Neural progenitor cell (in vitro differentiated cells): ENCODE measurements around the gene MAN2C1. TPM values are rescaled to one million over a fixed set of nuclear protein-coding genes. Genes with fewer than 3 reads are reported as not detected.
"Not testable (repeated sequence)": the region's sequence is repeated elsewhere in the genome, so short reads cannot be mapped to it uniquely, and the experiment has no call there.

ENCODE experiments used
- DNase-seq: peaks from one replicate; pipeline ENCODE4 v3.0.0-alpha.2; 2016; ENCODE audit warnings: low spot score
- H2AFZ ChIP-seq: fragments of 200-600 bp; sonication (generic); replicated peaks from 2 replicates; pipeline ENCODE4 v1.6.1; 2016; ENCODE audit warnings: antibody characterized with exemption
- H3F3A ChIP-seq: fragments of 200-600 bp; sonication (generic); 2 replicates; pipeline ENCODE4 v1.6.1; 2016; ENCODE audit warnings: antibody characterized with exemption, low read depth
- H3K27ac ChIP-seq: fragments of 200-600 bp; sonication (generic); 2 replicates; pipeline ENCODE4 v1.5.1; 2016; ENCODE audit warnings: mild to moderate bottlenecking
- H3K27me3 ChIP-seq: fragments of 200-600 bp; sonication (generic); 2 replicates; pipeline ENCODE4 v1.6.1; 2016; ENCODE audit warnings: mild to moderate bottlenecking, moderate library complexity
- H3K36me3 ChIP-seq: fragments of 200-600 bp; sonication (generic); 2 replicates; pipeline ENCODE4 v1.5.1; 2016
- H3K4me1 ChIP-seq: fragments of 200-600 bp; sonication (generic); 2 replicates; pipeline ENCODE4 v1.6.1; 2016; ENCODE audit warnings: mixed run types
- H3K4me2 ChIP-seq: fragments of 200-600 bp; sonication (generic); 2 replicates; pipeline ENCODE4 v1.6.1; 2016
- H3K4me3 ChIP-seq: fragments of 200-600 bp; sonication (generic); 2 replicates; pipeline ENCODE4 v1.5.1; 2016
- H3K79me2 ChIP-seq: fragments of 200-600 bp; sonication (generic); 2 replicates; pipeline ENCODE4 v1.6.1; 2016; ENCODE audit warnings: low read depth
- H3K9ac ChIP-seq: fragments of 200-600 bp; sonication (generic); 2 replicates; pipeline ENCODE4 v1.6.1; 2016
- H3K9me3 ChIP-seq: fragments of 200-600 bp; sonication (generic); 2 replicates; pipeline ENCODE4 v1.5.1; 2016; ENCODE audit warnings: low read depth
- H4K20me1 ChIP-seq: fragments of 200-600 bp; sonication (generic); 2 replicates; pipeline ENCODE4 v1.6.1; 2016; ENCODE audit warnings: low read depth
- H3K27ac Mint-ChIP-seq: 3 replicates; pipeline ENCODE4 v1.8.0; 2021; ENCODE audit warnings: mixed read lengths
- H3K27me3 Mint-ChIP-seq: 2 replicates; pipeline ENCODE4 v1.8.0; 2022; ENCODE audit warnings: low read depth, mild to moderate bottlenecking, inconsistent platforms, moderate library complexity, mixed read lengths; ENCODE audit not compliant: insufficient read depth
- H3K36me3 Mint-ChIP-seq: 3 replicates; pipeline ENCODE4 v1.8.0; 2021; ENCODE audit warnings: mixed read lengths
- H3K4me1 Mint-ChIP-seq: 3 replicates; pipeline ENCODE4 v1.8.0; 2021; ENCODE audit warnings: mixed read lengths
- H3K4me3 Mint-ChIP-seq: 3 replicates; pipeline ENCODE4 v1.8.0; 2021; ENCODE audit warnings: mild to moderate bottlenecking, moderate library complexity, mixed read lengths
- H3K9me3 Mint-ChIP-seq: 3 replicates; pipeline ENCODE4 v1.8.0; 2020; ENCODE audit warnings: mixed read lengths
- CTCF ChIP-seq: fragments of 200-600 bp; sonication (generic); IDR thresholded peaks from 2 replicates; pipeline ENCODE4 v1.5.1; 2017; ENCODE audit warnings: antibody characterized with exemption, mild to moderate bottlenecking
- EZH2 ChIP-seq: fragments of 200-600 bp; sonication (generic); IDR thresholded peaks from 2 replicates; pipeline ENCODE4 v1.6.1; 2017; ENCODE audit warnings: antibody characterized with exemption, mild to moderate bottlenecking, moderate library complexity
- EZH2phosphoT487 ChIP-seq: fragments of 200-600 bp; sonication (generic); IDR thresholded peaks from 2 replicates; pipeline ENCODE4 v1.6.1; 2017; ENCODE audit warnings: antibody characterized with exemption
- total RNA-seq: library from RNA; depleted of rRNA; stranded (reverse); fragments of >200 nt; gene quantifications from 2 replicates; pipeline ENCODE4 v1.2.3, GENCODE V29; 2015; ENCODE audit warnings: low replicate concordance

The MAN2C1 gene
- total RNA-seq, 1 donor from 2014 or later = 76.8 TPM

- TF ChIP-seq EZH2phosphoT487 (no peak), CTCF (no peak), EZH2 (no peak)
- Histone ChIP-seq H3K9me3 (no peaks in the 10 kb centered on the region), H3K27me3 (no peaks in the 10 kb centered on the region), H3K36me3 (peaks cover 11% of the 10 kb centered on the region), H3K4me1 (no peaks in the 10 kb centered on the region), H3F3A (no peaks in the 10 kb centered on the region), H3K4me2 (no peak overlapping the region), H3K27ac (no peak overlapping the region), H3K9ac (no peak overlapping the region), H3K79me2 (peaks cover 19% of the 10 kb centered on the region), H2AFZ (no peak overlapping the region), H4K20me1 (peaks cover 40% of the 10 kb centered on the region), H3K4me3 (no peak overlapping the region)
- Mint-ChIP-seq H3K27ac (peak overlapping the region; percentile 55), H3K4me3 (no peak overlapping the region), H3K27me3 (no peaks in the 10 kb centered on the region), H3K9me3 (no peaks in the 10 kb centered on the region), H3K4me1 (peaks cover 16% of the 10 kb centered on the region), H3K36me3 (peaks cover 27% of the 10 kb centered on the region)
- peak; percentile 16 for DNase-seq
Measured at GRCh38 chr15:75389791-75390382, 21.5 kb upstream of the MAN2C1 start.

GRCh38 chr15:75383986-75384385 is 15.6 kb upstream of the MAN2C1 start:
- H3K4me1 Mint-ChIP-seq, H3K4me2 ChIP-seq, H3K4me3 ChIP-seq, H3K79me2 ChIP-seq, H3K27ac Mint-ChIP-seq, H3K27me3 ChIP-seq, H3K4me1 ChIP-seq, H3F3A ChIP-seq, H3K9me3 Mint-ChIP-seq, H3K27me3 Mint-ChIP-seq, DNase-seq, H3K27ac ChIP-seq, H3K4me3 Mint-ChIP-seq, H3K9ac ChIP-seq, H2AFZ ChIP-seq, H3K9me3 ChIP-seq: not testable (repeated sequence)
- H3K36me3 ChIP-seq = peaks cover 22% of the 10 kb centered on the region
- H4K20me1 ChIP-seq = peaks cover 17% of the 10 kb centered on the region
- peaks cover 30% of the 10 kb centered on the region for H3K36me3 Mint-ChIP-seq

GRCh38 chr15:75380773-75381172 is 12.4 kb upstream of the MAN2C1 start:
- no peak for DNase-seq
- no peak overlapping the region for H3K4me3 ChIP-seq
- no peaks in the 10 kb centered on the region for H3K4me1 Mint-ChIP-seq
- no peak overlapping the region for H3K4me2 ChIP-seq
- H2AFZ ChIP-seq = no peak overlapping the region
- H3K27me3 ChIP-seq = no peaks in the 10 kb centered on the region
- H3K27me3 Mint-ChIP-seq = peaks cover 2% of the 10 kb centered on the region
- no peaks in the 10 kb centered on the region for H3K9me3 Mint-ChIP-seq
- H3F3A ChIP-seq = peaks cover 5% of the 10 kb centered on the region
- H3K36me3 ChIP-seq = peaks cover 29% of the 10 kb centered on the region
- H3K9me3 ChIP-seq = no peaks in the 10 kb centered on the region
- H3K9ac ChIP-seq = no peak overlapping the region
- H3K4me1 ChIP-seq = no peaks in the 10 kb centered on the region
- no peak overlapping the region for H3K4me3 Mint-ChIP-seq
- no peak overlapping the region for H3K27ac Mint-ChIP-seq
- H3K27ac ChIP-seq = no peak overlapping the region
- TF ChIP-seq EZH2phosphoT487 (no peak), EZH2 (no peak), CTCF (no peak)
- H3K79me2 ChIP-seq = peaks cover 5% of the 10 kb centered on the region
- H4K20me1 ChIP-seq = peaks cover 11% of the 10 kb centered on the region
- H3K36me3 Mint-ChIP-seq = peaks cover 29% of the 10 kb centered on the region

GRCh38 chr15:75371901-75372688 is 3.7 kb upstream of the MAN2C1 start:
- Histone ChIP-seq H2AFZ (no peak overlapping the region), H3K9me3 (no peaks in the 10 kb centered on the region), H3K27ac (no peak overlapping the region), H3K4me3 (no peak overlapping the region), H3K79me2 (peaks cover 24% of the 10 kb centered on the region), H3K9ac (no peak overlapping the region), H3K27me3 (no peaks in the 10 kb centered on the region), H4K20me1 (peaks cover 29% of the 10 kb centered on the region), H3K4me2 (no peak overlapping the region), H3F3A (peaks cover 38% of the 10 kb centered on the region), H3K36me3 (peaks cover 22% of the 10 kb centered on the region), H3K4me1 (peaks cover 9% of the 10 kb centered on the region)
- peaks cover 25% of the 10 kb centered on the region for H3K36me3 Mint-ChIP-seq
- peaks cover 2% of the 10 kb centered on the region for H3K27me3 Mint-ChIP-seq
- TF ChIP-seq EZH2 (no peak), EZH2phosphoT487 (no peak), CTCF (no peak)
- H3K4me3 Mint-ChIP-seq = no peak overlapping the region
- H3K9me3 Mint-ChIP-seq = no peaks in the 10 kb centered on the region
- no peak for DNase-seq
- H3K4me1 Mint-ChIP-seq = peaks cover 15% of the 10 kb centered on the region
- no peak overlapping the region for H3K27ac Mint-ChIP-seq
